GM23338 (cell line): Measurements from ENCODE around the gene LRRC38.

Experiments
- CREB1 ChIP-seq: fragments of 250-450 bp; sonication (Bioruptor Pico); IDR thresholded peaks from 2 replicates; pipeline ENCODE4 v1.5.0; 2020; ENCODE audit warnings: low read depth, mild to moderate bottlenecking, moderate library complexity
- EZH2 ChIP-seq: fragments of 200-600 bp; sonication (generic); IDR thresholded peaks from one replicate; pipeline ENCODE4 v1.8.0; 2017; ENCODE audit warnings: antibody characterized with exemption, mild to moderate bottlenecking, low read depth; ENCODE audit not compliant: unreplicated experiment
- EZH2phosphoT487 ChIP-seq: fragments of 200-600 bp; sonication (generic); IDR thresholded peaks from one replicate; pipeline ENCODE4 v1.8.1; 2018; ENCODE audit warnings: antibody characterized with exemption; ENCODE audit not compliant: unreplicated experiment
- JUNB ChIP-seq: IDR thresholded peaks from one replicate; pipeline ENCODE4 v1.6.1; 2016; ENCODE audit warnings: antibody characterized with exemption; ENCODE audit not compliant: unreplicated experiment
- POLR2AphosphoS5 ChIP-seq: IDR thresholded peaks from 2 replicates; pipeline ENCODE4 v1.6.1; 2016; ENCODE audit warnings: antibody characterized with exemption, low read depth
- ZNF114 ChIP-seq: fragments of 250-450 bp; sonication (Bioruptor Pico); IDR thresholded peaks from 2 replicates; pipeline ENCODE4 v1.5.0; 2020; ENCODE audit warnings: mild to moderate bottlenecking, moderate library complexity
- TF ChIP-seq, protein P1 (sequence below), 2 experiments: fragments of 200-600 bp in 1 of 2; sonication (generic) in 1 of 2; conservative IDR thresholded peaks; 2 replicates each; pipeline versions ENCODE4 v1.5.1 to v1.6.1; 2016 to 2017; ENCODE audit warnings: antibody characterized with exemption in 2 of 2, low read depth in 2 of 2, mild to moderate bottlenecking in 2 of 2, moderate library complexity in 1 of 2
- TF ChIP-seq, protein P2 (sequence below): IDR thresholded peaks from one replicate; pipeline ENCODE4 v1.6.1; 2018; ENCODE audit warnings: antibody characterized with exemption; ENCODE audit not compliant: unreplicated experiment

- TF ChIP-seq POLR2AphosphoS5 (no peak), EZH2 (no peak), EZH2phosphoT487 (no peak), JUNB (no peak), ZNF114 (CRISPR knock-in tag) (no peak), CREB1 (CRISPR knock-in tag) (no peak)
- TF ChIP-seq, protein P1, sequence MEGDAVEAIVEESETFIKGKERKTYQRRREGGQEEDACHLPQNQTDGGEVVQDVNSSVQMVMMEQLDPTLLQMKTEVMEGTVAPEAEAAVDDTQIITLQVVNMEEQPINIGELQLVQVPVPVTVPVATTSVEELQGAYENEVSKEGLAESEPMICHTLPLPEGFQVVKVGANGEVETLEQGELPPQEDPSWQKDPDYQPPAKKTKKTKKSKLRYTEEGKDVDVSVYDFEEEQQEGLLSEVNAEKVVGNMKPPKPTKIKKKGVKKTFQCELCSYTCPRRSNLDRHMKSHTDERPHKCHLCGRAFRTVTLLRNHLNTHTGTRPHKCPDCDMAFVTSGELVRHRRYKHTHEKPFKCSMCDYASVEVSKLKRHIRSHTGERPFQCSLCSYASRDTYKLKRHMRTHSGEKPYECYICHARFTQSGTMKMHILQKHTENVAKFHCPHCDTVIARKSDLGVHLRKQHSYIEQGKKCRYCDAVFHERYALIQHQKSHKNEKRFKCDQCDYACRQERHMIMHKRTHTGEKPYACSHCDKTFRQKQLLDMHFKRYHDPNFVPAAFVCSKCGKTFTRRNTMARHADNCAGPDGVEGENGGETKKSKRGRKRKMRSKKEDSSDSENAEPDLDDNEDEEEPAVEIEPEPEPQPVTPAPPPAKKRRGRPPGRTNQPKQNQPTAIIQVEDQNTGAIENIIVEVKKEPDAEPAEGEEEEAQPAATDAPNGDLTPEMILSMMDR (conservative IDR thresholded peaks at IDR 0.05; ENCODE audit: low read depth in 2 of 2), result no peak
- TF ChIP-seq, protein P2, sequence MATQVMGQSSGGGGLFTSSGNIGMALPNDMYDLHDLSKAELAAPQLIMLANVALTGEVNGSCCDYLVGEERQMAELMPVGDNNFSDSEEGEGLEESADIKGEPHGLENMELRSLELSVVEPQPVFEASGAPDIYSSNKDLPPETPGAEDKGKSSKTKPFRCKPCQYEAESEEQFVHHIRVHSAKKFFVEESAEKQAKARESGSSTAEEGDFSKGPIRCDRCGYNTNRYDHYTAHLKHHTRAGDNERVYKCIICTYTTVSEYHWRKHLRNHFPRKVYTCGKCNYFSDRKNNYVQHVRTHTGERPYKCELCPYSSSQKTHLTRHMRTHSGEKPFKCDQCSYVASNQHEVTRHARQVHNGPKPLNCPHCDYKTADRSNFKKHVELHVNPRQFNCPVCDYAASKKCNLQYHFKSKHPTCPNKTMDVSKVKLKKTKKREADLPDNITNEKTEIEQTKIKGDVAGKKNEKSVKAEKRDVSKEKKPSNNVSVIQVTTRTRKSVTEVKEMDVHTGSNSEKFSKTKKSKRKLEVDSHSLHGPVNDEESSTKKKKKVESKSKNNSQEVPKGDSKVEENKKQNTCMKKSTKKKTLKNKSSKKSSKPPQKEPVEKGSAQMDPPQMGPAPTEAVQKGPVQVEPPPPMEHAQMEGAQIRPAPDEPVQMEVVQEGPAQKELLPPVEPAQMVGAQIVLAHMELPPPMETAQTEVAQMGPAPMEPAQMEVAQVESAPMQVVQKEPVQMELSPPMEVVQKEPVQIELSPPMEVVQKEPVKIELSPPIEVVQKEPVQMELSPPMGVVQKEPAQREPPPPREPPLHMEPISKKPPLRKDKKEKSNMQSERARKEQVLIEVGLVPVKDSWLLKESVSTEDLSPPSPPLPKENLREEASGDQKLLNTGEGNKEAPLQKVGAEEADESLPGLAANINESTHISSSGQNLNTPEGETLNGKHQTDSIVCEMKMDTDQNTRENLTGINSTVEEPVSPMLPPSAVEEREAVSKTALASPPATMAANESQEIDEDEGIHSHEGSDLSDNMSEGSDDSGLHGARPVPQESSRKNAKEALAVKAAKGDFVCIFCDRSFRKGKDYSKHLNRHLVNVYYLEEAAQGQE, result no peak
These were observed 19.1 kb downstream of the LRRC38 start for GRCh38 chr1:13494712-13495111.
